Measurements from ENCODE around the gene TNS3. TPM values are rescaled to one million over a fixed set of nuclear protein-coding genes. Genes with fewer than 3 reads are reported as not detected.

The TNS3 gene
- total and polyA plus RNA-seq, 9 of the 15 experiments (the other 6 are each of a cell fraction or from before 2014, with no cell fraction given): 0.20 TPM; not detected in 8

- no peak for ATAC-seq
- ChIA-PET CTCF (ENCODE audit: low intra/inter-chr PET ratio) (no interaction called here), POLR2A (no interaction called here)
- Histone ChIP-seq H2AFZ (ENCODE audit: low read depth, low read length) (no peak overlapping the region), H4K20me1 (replicated peaks; ENCODE audit: control insufficient read depth, insufficient read depth, low read length) (no peaks in the 10 kb centered on the region), H3K4me1 (replicated peaks in 1 of 2; ENCODE audit: control insufficient read depth in 2 of 2, insufficient read depth in 2 of 2, low read length in 2 of 2) (no peaks in the 10 kb centered on the region; a peak in 2 of 5 replicates), H3K9me3 (replicated peaks; ENCODE audit: control insufficient read depth, insufficient read depth, low read depth, low read length) (no peaks in the 10 kb centered on the region), H3K4me3 (no peak overlapping the region), H3K4me2 (ENCODE audit: insufficient read depth, low read length) (no peak overlapping the region), H3K27me3 (ENCODE audit: control insufficient read depth in 2 of 2, insufficient read depth in 2 of 2, low read length in 2 of 2) (peaks cover 0 to 41% of the 10 kb centered on the region in 2 experiments; a peak in 3 of 5 replicates), H3K36me3 (ENCODE audit: control insufficient read depth, insufficient read depth, low read length) (no peaks in the 10 kb centered on the region), H3K9me1 (ENCODE audit: control insufficient read depth, insufficient read depth, low read length) (no peaks in the 10 kb centered on the region), H3K27ac (ENCODE audit: extremely low read depth, low read depth, low read length) (no peak overlapping the region), H3K9ac (ENCODE audit: insufficient read depth in 1 of 2, low read depth in 2 of 2, low read length in 2 of 2) (no peak overlapping the region), H3K79me2 (ENCODE audit: control insufficient read depth, insufficient read depth, low read length) (no peaks in the 10 kb centered on the region)
- BruUV-seq (replicated peaks): no TSS peak
- 2% methylated on average over 13 of the region's 13 CpGs for WGBS (ENCODE audit: insufficient coverage, low coverage, missing lambda C conversion rate)
- intact Hi-C loops (cut with micrococcal nuclease) (no loop called here), in situ Hi-C loops (cut with MboI) (no loop called here)
- no peak for DNase-seq (ENCODE audit: extremely low read depth in 1 of 4, low spot score in 3 of 4)
- no peak for FAIRE-seq
- TF ChIP-seq MYBL2 (IDR thresholded peaks at IDR 0.05; ENCODE audit: low read depth): no peak
- TF ChIP-seq MYBL2 (CRISPR knock-in tag; IDR thresholded peaks at IDR 0.05; ENCODE audit: borderline replicate concordance): no peak
- no peak for TF ChIP-seq REST (IDR thresholded peaks at IDR 0.05; ENCODE audit: borderline replicate concordance)
- TF ChIP-seq REST (CRISPR knock-in tag; IDR thresholded peaks at IDR 0.05; ENCODE audit: low read depth): no peak
- no peak for TF ChIP-seq MEF2A (IDR thresholded peaks at IDR 0.05; ENCODE audit: control insufficient read depth, low read depth, low read length)
- no peak for TF ChIP-seq CHD4 (IDR thresholded peaks at IDR 0.05; ENCODE audit: insufficient read depth, insufficient replicate concordance, low read depth, low read length, poor library complexity, severe bottlenecking)
- no peak for TF ChIP-seq BMI1 (IDR thresholded peaks at IDR 0.05; ENCODE audit: low read length)
- no peak for TF ChIP-seq TEAD4 (IDR thresholded peaks at IDR 0.05; ENCODE audit: low read length)
- no peak for TF ChIP-seq TEAD4 (CRISPR knock-in tag; IDR thresholded peaks at IDR 0.05; ENCODE audit: borderline replicate concordance)
- TF ChIP-seq NUFIP1 (IDR thresholded peaks at IDR 0.05; ENCODE audit: partially characterized antibody): no peak
- no peak for TF ChIP-seq MYNN (IDR thresholded peaks at IDR 0.05)
- no peak for TF ChIP-seq MYNN (CRISPR knock-in tag; IDR thresholded peaks at IDR 0.05)
- no peak for TF ChIP-seq TBP (optimal IDR thresholded peaks at IDR 0.05; ENCODE audit: low read depth, low read length)
- TF ChIP-seq RBBP5 (IDR thresholded peaks at IDR 0.05; ENCODE audit: borderline replicate concordance, insufficient read depth, low read length, poor library complexity, severe bottlenecking): no peak
- TF ChIP-seq POU5F1 (IDR thresholded peaks at IDR 0.05; ENCODE audit: borderline replicate concordance, low read depth, low read length, partially characterized antibody): no peak
- no peak for TF ChIP-seq NR4A1 (CRISPR knock-in tag; IDR thresholded peaks at IDR 0.05)
- no peak for TF ChIP-seq NR4A1 (tag; IDR thresholded peaks at IDR 0.05)
- TF ChIP-seq ZNF384 (IDR thresholded peaks at IDR 0.05; ENCODE audit: low read depth, low read length): no peak
Observed at GRCh38 chr7:47631711-47632110, 49.8 kb upstream of the TNS3 start.
